GM18526 (cell line): Measurements from ENCODE around the gene TSPAN15.

Source experiments
- POLR2A ChIP-seq: IDR thresholded peaks from 3 replicates; pipeline ENCODE4 v1.6.1; 2011; ENCODE audit not compliant: insufficient read length; ENCODE audit errors: extremely low read depth

TSPAN15 gene

GRCh38 chr10:69505636-69506318 lies 54.5 kb downstream of the TSPAN15 start:
- TF ChIP-seq POLR2A = no peak

- no peak for TF ChIP-seq POLR2A
These were observed 55.2 kb downstream of the TSPAN15 start for GRCh38 chr10:69506487-69506833.

GRCh38 chr10:69506834-69507713 lies 55.8 kb downstream of the TSPAN15 start:
- TF ChIP-seq POLR2A = no peak

- TF ChIP-seq POLR2A = no peak
These were observed 57.6 kb downstream of the TSPAN15 start for GRCh38 chr10:69508738-69509340.

DNA sequence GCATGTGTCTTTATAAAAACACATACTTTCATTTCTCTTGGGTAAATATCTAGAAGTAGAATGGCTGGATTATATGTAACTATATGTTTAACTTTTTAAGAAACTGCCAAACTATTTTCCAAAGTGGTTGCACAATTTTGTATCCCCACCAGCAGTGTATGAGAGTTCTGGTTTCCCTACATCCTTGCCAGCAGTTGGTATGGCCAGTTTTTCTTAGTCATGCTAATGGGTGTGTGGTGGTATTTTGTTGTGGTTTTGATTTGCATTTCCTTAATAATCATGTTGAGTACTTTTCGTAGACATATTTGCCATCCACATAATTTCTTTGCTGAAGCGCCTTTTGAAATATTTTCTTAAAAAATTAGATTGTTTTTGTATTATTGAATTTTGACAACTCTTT lies 61.6 kb downstream of the TSPAN15 start:
- no peak for TF ChIP-seq POLR2A

GRCh38 chr10:69513617-69514016 lies 62.4 kb downstream of the TSPAN15 start:
- no peak for TF ChIP-seq POLR2A

DNA sequence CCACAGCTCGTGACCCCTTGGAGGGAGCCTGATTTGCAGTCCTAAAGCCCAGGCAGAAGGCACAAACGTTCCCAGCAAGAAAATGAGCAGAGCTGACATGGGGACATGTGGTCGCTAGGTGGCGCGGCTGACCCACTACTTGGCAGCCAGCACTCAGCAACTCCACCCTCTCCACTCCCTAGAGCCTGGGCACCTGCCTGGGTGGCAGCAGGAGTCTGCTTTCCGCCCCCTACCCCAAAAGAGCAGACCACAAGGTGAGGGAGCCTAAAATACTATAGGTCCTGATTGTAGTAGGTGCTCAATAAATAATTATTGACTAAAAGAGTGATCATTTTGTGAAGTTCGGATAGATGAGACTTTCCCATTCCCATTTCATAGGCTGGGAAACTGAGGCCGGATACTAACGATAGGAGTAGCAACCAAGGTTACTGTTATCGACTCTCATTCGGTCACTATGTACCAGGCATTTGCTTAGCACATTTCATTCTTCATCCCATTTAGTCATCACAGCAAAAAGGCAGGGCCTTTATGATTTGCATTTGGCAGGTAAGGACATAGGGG lies 64.5 kb downstream of the TSPAN15 start:
- TF ChIP-seq POLR2A = no peak

DNA sequence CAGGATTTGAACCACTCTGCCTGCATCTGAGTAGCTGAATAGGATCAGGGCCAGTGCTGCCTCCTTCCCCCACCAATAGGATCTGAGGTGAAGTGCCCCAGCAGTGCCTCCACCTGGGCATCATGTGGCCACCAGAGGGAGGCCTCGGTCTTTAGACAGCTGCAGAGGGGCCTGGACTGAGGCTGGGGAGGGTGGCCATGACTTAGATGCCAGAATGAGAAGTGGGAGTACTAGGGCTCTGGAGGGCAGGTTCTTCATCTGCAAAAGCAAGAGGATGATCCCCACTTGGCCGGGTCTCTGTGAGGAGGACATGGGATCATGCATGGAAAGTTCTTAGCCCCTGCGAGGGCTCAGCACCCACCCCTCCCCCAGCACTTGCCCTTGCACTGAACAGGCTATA lies 65.1 kb downstream of the TSPAN15 start:
- TF ChIP-seq POLR2A = no peak

- TF ChIP-seq POLR2A = no peak
These were observed 65.5 kb downstream of the TSPAN15 start for GRCh38 chr10:69516796-69517195.

DNA sequence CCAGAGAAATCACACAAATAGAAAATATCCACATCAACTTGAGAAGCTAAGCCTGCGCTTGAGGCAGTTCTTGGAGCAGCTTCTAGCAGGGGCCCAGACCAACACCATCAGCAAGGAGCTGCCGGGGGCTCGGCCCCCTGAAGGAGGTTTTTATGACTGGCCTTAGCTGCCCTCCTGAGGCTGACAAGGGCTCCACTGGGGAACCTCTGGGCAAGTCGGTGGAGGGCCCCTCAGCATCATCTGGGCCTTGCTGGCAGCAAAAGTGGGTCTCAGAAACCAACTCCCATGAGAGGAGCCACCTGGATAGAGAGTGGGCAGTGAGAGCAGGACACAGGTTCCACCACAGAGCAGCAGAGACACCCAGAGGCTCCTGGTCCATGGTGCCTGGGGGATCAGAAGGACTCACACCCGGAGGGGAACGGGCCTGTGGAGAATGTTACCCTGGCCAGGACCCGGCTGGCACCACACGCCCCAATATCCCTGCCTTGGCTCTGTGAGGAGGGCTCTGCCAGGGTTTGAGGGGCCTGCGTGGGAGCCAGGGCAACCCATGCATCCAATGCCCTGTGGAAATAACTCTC lies 66.1 kb downstream of the TSPAN15 start:
- no peak for TF ChIP-seq POLR2A

- TF ChIP-seq POLR2A = no peak
These were observed 76.7 kb downstream of the TSPAN15 start for GRCh38 chr10:69527961-69528360.

- no peak for TF ChIP-seq POLR2A
These were observed 82.4 kb downstream of the TSPAN15 start for GRCh38 chr10:69533658-69534057.

DNA sequence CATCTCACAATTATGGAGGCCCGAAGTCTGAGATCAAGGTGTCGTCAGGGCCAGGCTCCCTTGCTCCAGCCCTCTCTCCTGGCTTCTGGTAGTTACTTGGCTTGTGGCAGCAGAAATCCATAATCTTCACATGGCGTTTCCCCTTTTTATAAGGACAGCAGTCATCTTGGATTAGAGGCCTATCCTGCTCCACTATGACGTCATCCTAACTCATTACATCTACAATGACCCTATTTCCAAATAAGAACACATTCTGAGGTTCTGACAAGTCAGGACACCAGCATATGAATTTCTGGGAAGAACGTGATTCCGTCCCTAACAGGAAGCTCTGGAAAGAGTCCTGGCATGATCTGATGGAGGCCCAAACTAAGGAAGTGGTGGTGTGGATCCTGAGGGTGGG lies 86.2 kb downstream of the TSPAN15 start:
- TF ChIP-seq POLR2A = no peak

DNA sequence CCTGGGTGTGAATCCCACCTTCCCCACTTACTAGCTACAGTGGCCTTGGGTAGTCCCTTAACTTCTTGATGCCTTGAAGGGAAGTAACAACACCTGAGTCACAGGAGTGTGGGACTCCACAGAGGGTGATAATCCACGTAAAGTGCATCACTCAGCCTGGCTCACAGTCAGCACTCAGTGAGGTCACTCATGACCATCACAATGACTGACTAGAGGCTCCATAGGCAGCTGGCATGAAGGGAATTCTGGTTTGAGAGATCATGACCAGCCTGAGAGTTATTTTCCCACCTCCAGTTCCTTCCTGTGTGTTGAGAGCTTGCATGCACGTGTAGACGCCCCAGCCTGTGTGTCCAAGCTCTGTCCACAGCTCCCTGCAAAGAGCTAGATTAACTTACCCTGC lies 87.2 kb downstream of the TSPAN15 start:
- TF ChIP-seq POLR2A = no peak

- TF ChIP-seq POLR2A = no peak
These were observed 90.2 kb downstream of the TSPAN15 start for GRCh38 chr10:69541463-69541862.
